K562 (cell line): Measurements from ENCODE around the gene BTD. TPM values are rescaled to one million over a fixed set of nuclear protein-coding genes. Genes with fewer than 3 reads are reported as not detected.

Source experiments
- ATAC-seq: fragments of 200-7000 bp; cut with Tn5 transposase; 3 replicates; pipeline ENCODE4 v1.9.1; 2020; ENCODE audit warnings: moderate library complexity
- BruUV-seq: library from RNA; stranded (reverse); fragments of 400-500 nt; replicated peaks from 2 replicates; lab custom pipeline; 2021; lab: Mats Ljungman, UMichigan
- CTCF ChIA-PET: fragments of 300-600 bp; formaldehyde crosslinking; extraction: SDS; loops from one replicate; lab custom pipeline; 2021; ENCODE audit warnings: low intra/inter-chr PET ratio; lab: Yijun Ruan, JAX
- POLR2A ChIA-PET: fragments of 300-600, 350-650 bp; sonication (Branson Sonifier 250); formaldehyde crosslinking; extraction: SDS; loops from one replicate; lab custom pipeline; 2021; ENCODE audit warnings: antibody characterized with exemption, inconsistent platforms; lab: Yijun Ruan, JAX
- DNase-seq, 4 experiments: peaks; one replicate each; pipeline versions ENCODE4 v3.0.0 to v3.0.0-alpha.2; 2011 to 2018; ENCODE audit warnings: low spot score in 3 of 4, mixed read lengths in 3 of 4; ENCODE audit errors: extremely low read depth in 1 of 4
- FAIRE-seq: peaks from 2 replicates; lab custom pipeline; 2011; peaks lifted over from hg19 to GRCh38; lab: Jason Lieb, UNC
- H2AFZ ChIP-seq: 2 replicates; pipeline ENCODE4 v1.6.0; 2011; ENCODE audit warnings: low read depth, low read length, control low read depth, inconsistent platforms
- H3K27ac ChIP-seq: fragments of 200-600 bp; 3 replicates; pipeline ENCODE4 v1.8.0; 2011; ENCODE audit warnings: low read depth, mild to moderate bottlenecking, control low read depth, inconsistent platforms, low read length, moderate library complexity, mixed read lengths; ENCODE audit errors: extremely low read depth
- H3K27me3 ChIP-seq, 2 experiments: fragments of 300-600 bp in 1 of 2; 2 replicates in 1 of 2; 3 replicates in 1 of 2; pipeline versions ENCODE4 v1.6.0 to v1.8.0; 2011; ENCODE audit warnings: inconsistent platforms in 2 of 2, low read length in 2 of 2, mild to moderate bottlenecking in 1 of 2, mixed read lengths in 1 of 2, moderate library complexity in 1 of 2; ENCODE audit not compliant: control insufficient read depth in 2 of 2, insufficient read depth in 2 of 2
- H3K36me3 ChIP-seq: fragments of 300-600 bp; 3 replicates; pipeline ENCODE4 v1.8.0; 2011; ENCODE audit warnings: mild to moderate bottlenecking, low read length, inconsistent platforms; ENCODE audit not compliant: control insufficient read depth, insufficient read depth
- H3K4me1 ChIP-seq, 2 experiments: fragments of 200-600 bp in 1 of 2; replicated peaks in 1 of 2; 2 replicates in 1 of 2; 3 replicates in 1 of 2; pipeline versions ENCODE4 v1.5.1 to v1.8.0; 2011; ENCODE audit warnings: inconsistent platforms in 2 of 2, low read length in 2 of 2, mild to moderate bottlenecking in 1 of 2, mixed read lengths in 1 of 2, moderate library complexity in 1 of 2; ENCODE audit not compliant: control insufficient read depth in 2 of 2, insufficient read depth in 2 of 2
- H3K4me2 ChIP-seq: 2 replicates; pipeline ENCODE4 v1.6.1; 2011; ENCODE audit warnings: low read length, control low read depth, inconsistent platforms, mixed read lengths; ENCODE audit not compliant: insufficient read depth
- H3K4me3 ChIP-seq: fragments of 200-600 bp; sonication (generic), shearing (Covaris generic); 2 replicates; pipeline ENCODE4 v1.5.1; 2016; ENCODE audit warnings: control low read depth, inconsistent platforms
- H3K79me2 ChIP-seq: fragments of 200-600 bp; 3 replicates; pipeline ENCODE4 v1.8.0; 2011; ENCODE audit warnings: low read length, inconsistent platforms; ENCODE audit not compliant: control insufficient read depth, insufficient read depth
- H3K9ac ChIP-seq, 2 experiments: 2 replicates each; pipeline versions ENCODE4 v1.6.0 to v1.6.1; 2011; ENCODE audit warnings: low read depth in 2 of 2, low read length in 2 of 2, control low read depth in 1 of 2, inconsistent platforms in 1 of 2, mild to moderate bottlenecking in 1 of 2, mixed read lengths in 1 of 2; ENCODE audit not compliant: insufficient read depth in 1 of 2
- H3K9me1 ChIP-seq: one replicate; pipeline ENCODE4 v1.6.0; 2011; ENCODE audit warnings: inconsistent platforms, mild to moderate bottlenecking, low read length, moderate library complexity; ENCODE audit not compliant: control insufficient read depth, insufficient read depth
- H3K9me3 ChIP-seq: replicated peaks from 2 replicates; pipeline ENCODE4 v1.5.1; 2011; ENCODE audit warnings: low read depth, low read length, inconsistent platforms; ENCODE audit not compliant: control insufficient read depth, insufficient read depth
- H4K20me1 ChIP-seq: replicated peaks from 2 replicates; pipeline ENCODE4 v1.6.1; 2011; ENCODE audit warnings: low read length, inconsistent platforms, mixed read lengths; ENCODE audit not compliant: control insufficient read depth, insufficient read depth
- ARID4B ChIP-seq: sonication (generic); formaldehyde crosslinking; IDR thresholded peaks from 2 replicates; pipeline ENCODE4 v1.8.0; 2022; ENCODE audit warnings: mild to moderate bottlenecking, missing genetic modification reagents
- CBFB ChIP-seq: sonication (generic); formaldehyde crosslinking; IDR thresholded peaks from 2 replicates; pipeline ENCODE4 v1.4.0; 2020; ENCODE audit warnings: mild to moderate bottlenecking, missing genetic modification reagents
- CHAMP1 ChIP-seq: fragments of 450-650 bp; IDR thresholded peaks from 2 replicates; pipeline ENCODE4 v1.6.1; 2016; ENCODE audit warnings: mild to moderate bottlenecking
- CHD1 ChIP-seq: fragments of 200-600 bp; sonication (generic); IDR thresholded peaks from one replicate; pipeline ENCODE4 v1.6.1; 2012; ENCODE audit warnings: mild to moderate bottlenecking, moderate library complexity, low read length, inconsistent platforms
- EWSR1 ChIP-seq: fragments of 450-650 bp; IDR thresholded peaks from 2 replicates; pipeline ENCODE4 v1.6.1; 2018; ENCODE audit warnings: borderline replicate concordance, mild to moderate bottlenecking, low read depth, moderate library complexity; ENCODE audit not compliant: partially characterized antibody
- HMG20A ChIP-seq: fragments of 450-650 bp; formaldehyde crosslinking; conservative IDR thresholded peaks from 2 replicates; pipeline ENCODE4 v1.4.0; 2020; ENCODE audit warnings: mild to moderate bottlenecking, mixed read lengths
- L3MBTL2 ChIP-seq: fragments of 450-650 bp; IDR thresholded peaks from 2 replicates; pipeline ENCODE4 v1.6.1; 2016; ENCODE audit warnings: mild to moderate bottlenecking, moderate library complexity
- NR2C1 ChIP-seq, 2 experiments: fragments of 450-650 bp; IDR thresholded peaks; 2 replicates each; pipeline ENCODE4 v1.6.1; 2017; ENCODE audit warnings: mild to moderate bottlenecking in 2 of 2, antibody characterized with exemption in 1 of 2, inconsistent platforms in 1 of 2, missing compliant biosample characterization in 1 of 2, missing genetic modification characterization in 1 of 2
- TSHZ1 ChIP-seq: fragments of 250-450 bp; sonication (Bioruptor Pico); IDR thresholded peaks from 2 replicates; pipeline ENCODE4 v1.4.0; 2020; ENCODE audit warnings: mild to moderate bottlenecking, moderate library complexity
- ZNF780A ChIP-seq: fragments of 250-450 bp; sonication (Bioruptor Pico); IDR thresholded peaks from 2 replicates; pipeline ENCODE4 v1.5.0; 2021; ENCODE audit warnings: mild to moderate bottlenecking
- WGBS: fragments of 100-300 bp; shearing (Covaris generic); methylation state at CpG from one replicate; pipeline ENCODE4 v1.1.6; 2016; ENCODE audit warnings: low coverage, mixed read lengths; ENCODE audit not compliant: insufficient coverage; ENCODE audit errors: missing lambda C conversion rate; 5-methylcytosine and 5-hydroxymethylcytosine counted together
- in situ Hi-C: fragments of 300-500 bp; cut with MboI; formaldehyde crosslinking; loops from 4 replicates; pipeline ENCODE4 v1.15.0; 2018; ENCODE audit warnings: inconsistent platforms, mixed read lengths
- intact Hi-C: fragments of 100-400 bp; cut with micrococcal nuclease; formaldehyde crosslinking; loops from 2 replicates; pipeline ENCODE4 v1.14.2; 2022
- polyA plus RNA-seq, 8 experiments: library from polyadenylated mRNA; depleted of rRNA in 4 of 8; stranded (reverse) in 5 of 8; unstranded in 3 of 8; fragments of >200 nt; fragmentation: Nextera tagmentation in 2 of 8; fragmentation: Illumina TruSeq in 1 of 8; extraction: Ambion mirVana in 2 of 8; extraction: Trizol in 1 of 8; gene quantifications; 2 replicates each; pipeline versions ENCODE4 v1.2.1 to v1.2.3, GENCODE V29; 2011 to 2014; ENCODE audit warnings: inconsistent platforms in 1 of 8, missing spikeins in 1 of 8
- total RNA-seq, 7 experiments: library from RNA; depleted of rRNA in 6 of 7; stranded (reverse); fragments of >200 nt in 6 of 7; fragmentation: Illumina TruSeq in 2 of 7; extraction: Trizol in 2 of 7; gene quantifications; 2 replicates each; pipeline versions ENCODE4 v1.2.1 to v1.2.3, GENCODE V29; 2011 to 2021; ENCODE audit warnings: low replicate concordance in 1 of 7

Gene BTD
- total and polyA plus RNA-seq, 9 of the 15 experiments (the other 6 are each of a cell fraction or from before 2014, with no cell fraction given): 6.6 to 26.2 (median 10.6) TPM

- TF ChIP-seq L3MBTL2 (no peak), HMG20A (CRISPR knock-in tag) (no peak), ARID4B (CRISPR knock-in tag) (no peak), ZNF780A (CRISPR knock-in tag) (no peak), EWSR1 (no peak), CHAMP1 (no peak), CBFB (CRISPR knock-in tag) (no peak), TSHZ1 (no peak), NR2C1 (IDR thresholded peaks at IDR 0.05) (no peak), NR2C1 (tag; IDR thresholded peaks at IDR 0.05) (no peak), CHD1 (no peak)
- Histone ChIP-seq H3K9me3 (no peaks in the 10 kb centered on the region), H3K27me3 (no peaks in the 10 kb centered on the region), H3K4me2 (no peak overlapping the region), H3K4me1 (peaks cover 0 to 2% of the 10 kb centered on the region in 2 experiments; a peak in 1 of 5 replicates), H3K9me1 (no peaks in the 10 kb centered on the region), H2AFZ (no peak overlapping the region), H3K36me3 (peaks cover 35% of the 10 kb centered on the region; the same call in 2 of the 3 replicates), H4K20me1 (no peaks in the 10 kb centered on the region), H3K4me3 (no peak overlapping the region), H3K9ac (no peak overlapping the region), H3K79me2 (no peaks in the 10 kb centered on the region), H3K27ac (no peak overlapping the region)
- BruUV-seq: no TSS peak
- FAIRE-seq (no peak), ATAC-seq (no peak), DNase-seq (no peak)
- ChIA-PET CTCF (no interaction called here), POLR2A (interaction anchor here (0.7 kb wide), 1 partner anchor 39 kb away, joined by 3 read pairs; no protein-coding TSS in a partner anchor)
- WGBS: 74% methylated on average over 5 of the region's 5 CpGs
- in situ Hi-C loops (no loop called here), intact Hi-C loops (no loop called here)
These were observed 39.0 kb upstream of the BTD start for GRCh38 chr3:15562560-15562959.
